ENCODE measurements around the gene CNIH2.

CNIH2 gene

GRCh38 chr11:66259225-66259624, 18.8 kb upstream of the CNIH2 start:
- no peak for DNase-seq (ENCODE audit: low read depth in 2 of 2)

- no peak for DNase-seq (ENCODE audit: low read depth in 2 of 2)
Measured at GRCh38 chr11:66259956-66260355, 18.0 kb upstream of the CNIH2 start.

GRCh38 chr11:66261578-66261977, 16.4 kb upstream of the CNIH2 start:
- no peak for DNase-seq (ENCODE audit: low read depth in 2 of 2)

GRCh38 chr11:66262191-66262590, 15.8 kb upstream of the CNIH2 start:
- no peak for DNase-seq (ENCODE audit: low read depth in 2 of 2)

- DNase-seq (ENCODE audit: low read depth in 2 of 2): no peak
Measured at GRCh38 chr11:66262696-66263095, 15.3 kb upstream of the CNIH2 start.

- DNase-seq (ENCODE audit: low read depth in 2 of 2): no peak
Measured at GRCh38 chr11:66263231-66263630, 14.7 kb upstream of the CNIH2 start.

GRCh38 chr11:66263785-66264184, 14.2 kb upstream of the CNIH2 start:
- DNase-seq (ENCODE audit: low read depth in 2 of 2): no peak

GRCh38 chr11:66264383-66264782, 13.6 kb upstream of the CNIH2 start:
- DNase-seq (ENCODE audit: low read depth in 2 of 2): no peak

GRCh38 chr11:66264914-66265313, 13.1 kb upstream of the CNIH2 start:
- DNase-seq (ENCODE audit: low read depth in 2 of 2): no peak

- DNase-seq (ENCODE audit: low read depth in 2 of 2): no peak
Measured at GRCh38 chr11:66265531-66266377, 12.2 kb upstream of the CNIH2 start.

GRCh38 chr11:66266378-66267038, 11.5 kb upstream of the CNIH2 start:
- DNase-seq (ENCODE audit: low read depth in 2 of 2): no peak

GRCh38 chr11:66267039-66267378, 11.0 kb upstream of the CNIH2 start:
- no peak for DNase-seq (ENCODE audit: low read depth in 2 of 2)

- DNase-seq (ENCODE audit: low read depth in 2 of 2): peak; percentile 81 to 88
Measured at GRCh38 chr11:66267379-66268243, 10.4 kb upstream of the CNIH2 start.

- DNase-seq (ENCODE audit: low read depth in 2 of 2): peak; percentile 99 to 100
Measured at GRCh38 chr11:66268244-66268951, 9.6 kb upstream of the CNIH2 start, which contains the start of gene RAB1B. RAB1B (plus strand) TSS chr11:66268639; CDS start chr11:66268680, 41 bp downstream.

- no peak for DNase-seq (ENCODE audit: low read depth in 2 of 2)
Measured at GRCh38 chr11:66268952-66269905, 8.7 kb upstream of the CNIH2 start.

- DNase-seq (ENCODE audit: low read depth in 2 of 2): no peak
Measured at GRCh38 chr11:66271816-66272215, 6.2 kb upstream of the CNIH2 start.

GRCh38 chr11:66272596-66272995, 5.4 kb upstream of the CNIH2 start:
- DNase-seq (ENCODE audit: low read depth in 2 of 2): no peak

- DNase-seq (ENCODE audit: low read depth in 2 of 2): no peak
Measured at GRCh38 chr11:66274219-66274618, 3.8 kb upstream of the CNIH2 start.

- DNase-seq (ENCODE audit: low read depth in 2 of 2): no peak
Measured at GRCh38 chr11:66275396-66275795, 2.6 kb upstream of the CNIH2 start.

GRCh38 chr11:66275984-66276612, 1.9 kb upstream of the CNIH2 start:
- no peak for DNase-seq (ENCODE audit: low read depth in 2 of 2)

Measured in stimulated activated CD4-positive, alpha-beta T cell treated with anti-CD3 and anti-CD28 coated beads, Interleukin-15, amount 100 ng/mL, for 48 hours (primary cell).